GM08714 (cell line): ENCODE data around the gene RCOR1.

Experiments used
- H3K4me3 ChIP-seq: fragments of 200-500 bp; sonication (Bioruptor generic); 2 replicates; pipeline ENCODE4 v1.5.1; 2014; ENCODE audit warnings: mild to moderate bottlenecking, low read length, inconsistent platforms
- ZNF274 ChIP-seq: IDR thresholded peaks from 2 replicates; pipeline ENCODE4 v1.6.1; 2012; ENCODE audit warnings: mild to moderate bottlenecking, low read depth, low read length

RCOR1 gene

GRCh38 chr14:102683399-102684297 is 91.2 kb downstream of the RCOR1 start:
- no peak for TF ChIP-seq ZNF274
- no peak overlapping the region for H3K4me3 ChIP-seq

- no peak for TF ChIP-seq ZNF274
These were observed 91.8 kb downstream of the RCOR1 start for GRCh38 chr14:102684298-102684663.

GRCh38 chr14:102686196-102686801 is 93.8 kb downstream of the RCOR1 start:
- no peak for TF ChIP-seq ZNF274
- no peak overlapping the region for H3K4me3 ChIP-seq

More at GRCh38 chr14:102684298-102684663, 91.8 kb downstream of the RCOR1 start:
- H3K4me3 ChIP-seq, result no peak overlapping the region

- no peak overlapping the region for H3K4me3 ChIP-seq
- TF ChIP-seq ZNF274, result no peak
These were observed 95.8 kb downstream of the RCOR1 start for GRCh38 chr14:102688290-102688689.

- TF ChIP-seq ZNF274, result no peak
- H3K4me3 ChIP-seq, result no peak overlapping the region
These were observed 98.2 kb downstream of the RCOR1 start for GRCh38 chr14:102690509-102691286.

GRCh38 chr14:102691763-102692162 is 99.3 kb downstream of the RCOR1 start:
- H3K4me3 ChIP-seq, result no peak overlapping the region
- no peak for TF ChIP-seq ZNF274

- no peak for TF ChIP-seq ZNF274
- H3K4me3 ChIP-seq, result no peak overlapping the region
These were observed 99.9 kb downstream of the RCOR1 start for GRCh38 chr14:102692334-102692733.

- TF ChIP-seq ZNF274, result no peak
- H3K4me3 ChIP-seq, result no peak overlapping the region
These were observed 100.7 kb downstream of the RCOR1 start for GRCh38 chr14:102693006-102693755.

GRCh38 chr14:102694530-102695166 is 102.2 kb downstream of the RCOR1 start:
- no peak overlapping the region for H3K4me3 ChIP-seq
- no peak for TF ChIP-seq ZNF274

- no peak for TF ChIP-seq ZNF274
- H3K4me3 ChIP-seq, result no peak overlapping the region
These were observed 102.7 kb downstream of the RCOR1 start for GRCh38 chr14:102695167-102695555.

GRCh38 chr14:102696332-102696731 is 103.9 kb downstream of the RCOR1 start:
- H3K4me3 ChIP-seq, result no peak overlapping the region
- no peak for TF ChIP-seq ZNF274

GRCh38 chr14:102696856-102697495 is 104.5 kb downstream of the RCOR1 start:
- TF ChIP-seq ZNF274, result no peak
- no peak overlapping the region for H3K4me3 ChIP-seq

GRCh38 chr14:102697501-102697900 is 105.1 kb downstream of the RCOR1 start:
- no peak overlapping the region for H3K4me3 ChIP-seq

More at GRCh38 chr14:102697501-102697900, 105.1 kb downstream of the RCOR1 start:
- TF ChIP-seq ZNF274, result no peak
